ENCODE measurements around the gene MACROD2.

Gene MACROD2

GRCh38 chr20:14959506-14960475, 964.5 kb downstream of the MACROD2 start:
- no peak overlapping the region for H3K9ac ChIP-seq (ENCODE audit: low read length)
- no peak overlapping the region for H3K4me2 ChIP-seq (ENCODE audit: low read depth, low read length, poor library complexity, severe bottlenecking)
- no peak overlapping the region for H2AFZ ChIP-seq (ENCODE audit: low read depth, low read length, severe bottlenecking)
- H3K4me3 ChIP-seq (ENCODE audit: insufficient read depth, low read length, poor library complexity, severe bottlenecking), result no peak overlapping the region
- TF ChIP-seq EZH2phosphoT487 (conservative IDR thresholded peaks at IDR 0.05; ENCODE audit: low read length) (no peak), CTCF (IDR thresholded peaks at IDR 0.05; ENCODE audit: insufficient read depth, low read length, poor library complexity, severe bottlenecking) (no peak)
- no peak overlapping the region for H3K27ac ChIP-seq (ENCODE audit: low read depth, low read length)
- no peaks in the 10 kb centered on the region for H3K79me2 ChIP-seq (ENCODE audit: insufficient read depth, low read length)
- no peaks in the 10 kb centered on the region for H3K36me3 ChIP-seq (ENCODE audit: low read length)
- H3K9me2 ChIP-seq (replicated peaks; ENCODE audit: insufficient read depth, low read length), result no peaks in the 10 kb centered on the region
- H3F3A ChIP-seq (ENCODE audit: insufficient read depth), result no peaks in the 10 kb centered on the region
- H3K27me3 ChIP-seq (ENCODE audit: low read length), result no peaks in the 10 kb centered on the region
- no peaks in the 10 kb centered on the region for H3K9me3 ChIP-seq (ENCODE audit: insufficient read depth, low read length)
- no peaks in the 10 kb centered on the region for H4K20me1 ChIP-seq (ENCODE audit: low read depth, low read length)

- no peaks in the 10 kb centered on the region for H3F3A ChIP-seq (ENCODE audit: insufficient read depth)
- H3K27ac ChIP-seq (ENCODE audit: low read depth, low read length), result no peak overlapping the region
- H2AFZ ChIP-seq (ENCODE audit: low read depth, low read length, severe bottlenecking), result no peak overlapping the region
- H3K9ac ChIP-seq (ENCODE audit: low read length), result no peak overlapping the region
- H4K20me1 ChIP-seq (ENCODE audit: low read depth, low read length), result no peaks in the 10 kb centered on the region
- TF ChIP-seq EZH2phosphoT487 (conservative IDR thresholded peaks at IDR 0.05; ENCODE audit: low read length) (no peak), CTCF (IDR thresholded peaks at IDR 0.05; ENCODE audit: insufficient read depth, low read length, poor library complexity, severe bottlenecking) (no peak)
- no peaks in the 10 kb centered on the region for H3K9me3 ChIP-seq (ENCODE audit: insufficient read depth, low read length)
- no peaks in the 10 kb centered on the region for H3K9me2 ChIP-seq (replicated peaks; ENCODE audit: insufficient read depth, low read length)
- H3K4me3 ChIP-seq (ENCODE audit: insufficient read depth, low read length, poor library complexity, severe bottlenecking), result no peak overlapping the region
- no peaks in the 10 kb centered on the region for H3K27me3 ChIP-seq (ENCODE audit: low read length)
- H3K36me3 ChIP-seq (ENCODE audit: low read length), result no peaks in the 10 kb centered on the region
- H3K79me2 ChIP-seq (ENCODE audit: insufficient read depth, low read length), result no peaks in the 10 kb centered on the region
- H3K4me2 ChIP-seq (ENCODE audit: low read depth, low read length, poor library complexity, severe bottlenecking), result no peak overlapping the region
Measured at GRCh38 chr20:14960831-14961230, 965.5 kb downstream of the MACROD2 start.

GRCh38 chr20:14963262-14963663, 967.9 kb downstream of the MACROD2 start:
- H3K27ac ChIP-seq (ENCODE audit: low read depth, low read length), result no peak overlapping the region

More at GRCh38 chr20:14963262-14963663, 967.9 kb downstream of the MACROD2 start:
- Histone ChIP-seq H3K9ac (ENCODE audit: low read length) (no peak overlapping the region), H2AFZ (ENCODE audit: low read depth, low read length, severe bottlenecking) (no peak overlapping the region), H3K9me2 (replicated peaks; ENCODE audit: insufficient read depth, low read length) (no peaks in the 10 kb centered on the region), H3K79me2 (ENCODE audit: insufficient read depth, low read length) (no peaks in the 10 kb centered on the region), H3K4me2 (ENCODE audit: low read depth, low read length, poor library complexity, severe bottlenecking) (no peak overlapping the region), H3F3A (ENCODE audit: insufficient read depth) (no peaks in the 10 kb centered on the region), H3K9me3 (ENCODE audit: insufficient read depth, low read length) (no peaks in the 10 kb centered on the region), H3K36me3 (ENCODE audit: low read length) (no peaks in the 10 kb centered on the region), H4K20me1 (ENCODE audit: low read depth, low read length) (no peaks in the 10 kb centered on the region), H3K4me3 (ENCODE audit: insufficient read depth, low read length, poor library complexity, severe bottlenecking) (no peak overlapping the region), H3K27me3 (ENCODE audit: low read length) (no peaks in the 10 kb centered on the region)
- TF ChIP-seq CTCF (IDR thresholded peaks at IDR 0.05; ENCODE audit: insufficient read depth, low read length, poor library complexity, severe bottlenecking) (no peak), EZH2phosphoT487 (conservative IDR thresholded peaks at IDR 0.05; ENCODE audit: low read length) (no peak)
